ENCODE data around the gene MEX3C. TPM values are rescaled to one million over a fixed set of nuclear protein-coding genes. Genes with fewer than 3 reads are reported as not detected.

MEX3C gene
- total RNA-seq (2014; rRNA removed; shearing (Covaris generic)) = 36.4 and 43.7 TPM in 2 replicates

GRCh38 chr18:51197661-51198424 is at the start of gene MEX3C:
Gene MEX3C (minus strand): TSS chr18:51197681. CDS start chr18:51197320, 361 bp downstream.

Other genes with a start within 250 kb of the MEX3C start
- 10.8 and 11.1 TPM in 2 replicates for gene ELAC1, start 229.6 kb downstream of the MEX3C start, total RNA-seq (2014; rRNA removed; shearing (Covaris generic))
- gene SMAD4, start 167.5 kb downstream of the MEX3C start, total RNA-seq (2014; rRNA removed; shearing (Covaris generic)) = 49.0 and 56.4 TPM in 2 replicates

Measured in A375 (cell line).